Loucy (cell line): Measurements from ENCODE around the gene C12orf60.

Experiments used
- CTCF ChIP-seq: fragments of 200-600 bp; sonication (generic); conservative IDR thresholded peaks from 2 replicates; pipeline ENCODE4 v1.5.1; 2014; ENCODE audit warnings: mild to moderate bottlenecking, antibody characterized with exemption, low read length
- EZH2phosphoT487 ChIP-seq: fragments of 200-600 bp; IDR thresholded peaks from 2 replicates; pipeline ENCODE4 v1.6.1; 2018; ENCODE audit warnings: antibody characterized with exemption, mild to moderate bottlenecking, moderate library complexity, borderline replicate concordance

- TF ChIP-seq EZH2phosphoT487 (no peak), CTCF (peak; percentile 66)
Measured at GRCh38 chr12:14776236-14776961, 27.1 kb upstream of the C12orf60 start.
